H1 (cell line): ENCODE results near the gene TMEM132A. TPM values are rescaled to one million over a fixed set of nuclear protein-coding genes. Genes with fewer than 3 reads are reported as not detected.

ENCODE experiments used
- CTCF ChIA-PET: fragments of 300-600 bp; sonication (Branson Sonifier 250); formaldehyde crosslinking; loops from one replicate; lab custom pipeline; 2021; ENCODE audit not compliant: partially characterized antibody; lab: Charles Lee
- POLR2A ChIA-PET: fragments of 300-600 bp; sonication (Branson Sonifier 250); formaldehyde crosslinking; loops from one replicate; lab custom pipeline; 2021; ENCODE audit warnings: inconsistent platforms; ENCODE audit not compliant: partially characterized antibody; lab: Charles Lee
- DNase-seq, 2 experiments: peaks; one replicate each; pipeline versions ENCODE4 v3.0.0 to v3.0.0-alpha.2; 2010 to 2022; ENCODE audit warnings: low spot score in 2 of 2, low read depth in 1 of 2, mixed read lengths in 1 of 2
- FAIRE-seq: peaks from 2 replicates; lab custom pipeline; 2011; peaks lifted over from hg19 to GRCh38; lab: Jason Lieb, UNC
- H2AFZ ChIP-seq: 2 replicates; pipeline ENCODE4 v1.8.1; 2012; ENCODE audit warnings: low read length, inconsistent platforms
- H2AK5ac ChIP-seq: 2 replicates; pipeline ENCODE4 v1.6.1; 2013; ENCODE audit warnings: low read depth, low read length
- H2BK120ac ChIP-seq: replicated peaks from 2 replicates; pipeline ENCODE3; 2013; ENCODE audit warnings: low read depth, low read length, inconsistent platforms
- H2BK12ac ChIP-seq: 2 replicates; pipeline ENCODE4 v1.6.1; 2013; ENCODE audit warnings: low read depth, low read length
- H2BK15ac ChIP-seq: 2 replicates; pipeline ENCODE4 v1.6.1; 2013; ENCODE audit warnings: low read length
- H2BK20ac ChIP-seq: 2 replicates; pipeline ENCODE4 v1.6.1; 2013; ENCODE audit warnings: low read length
- H2BK5ac ChIP-seq: 2 replicates; pipeline ENCODE4 v1.6.1; 2013; ENCODE audit warnings: low read depth, low read length
- H3K14ac ChIP-seq: 2 replicates; pipeline ENCODE4 v1.6.1; 2013; ENCODE audit warnings: inconsistent platforms; ENCODE audit not compliant: insufficient read length
- H3K18ac ChIP-seq: 2 replicates; pipeline ENCODE4 v1.6.1; 2013; ENCODE audit warnings: low read length; ENCODE audit errors: extremely low read depth
- H3K23ac ChIP-seq: 2 replicates; pipeline ENCODE4 v1.6.1; 2013; ENCODE audit warnings: inconsistent platforms; ENCODE audit not compliant: insufficient read length
- H3K23me2 ChIP-seq: 2 replicates; pipeline ENCODE4 v1.6.1; 2013; ENCODE audit warnings: low read depth, low read length
- H3K27ac ChIP-seq: 2 replicates; pipeline ENCODE4 v1.6.1; 2011; ENCODE audit warnings: low read depth, low read length, inconsistent platforms
- H3K27me3 ChIP-seq, 4 experiments: replicated peaks in 1 of 4; 1 replicate in 1 of 4; 2 replicates in 3 of 4; pipeline versions ENCODE4 v1.6.1 to v1.8.1; 2011 to 2013; ENCODE audit warnings: low read length in 3 of 4, mild to moderate bottlenecking in 3 of 4, inconsistent platforms in 2 of 4, mixed read lengths in 2 of 4, moderate library complexity in 1 of 4; ENCODE audit not compliant: control insufficient read depth in 3 of 4, insufficient read depth in 3 of 4; ENCODE audit errors: extremely low read depth in 1 of 4
- H3K36me3 ChIP-seq, 4 experiments: 2 replicates each; pipeline versions ENCODE4 v1.6.1 to v1.8.1; 2011 to 2013; ENCODE audit warnings: mild to moderate bottlenecking in 4 of 4, low read length in 3 of 4, moderate library complexity in 2 of 4, control low read depth in 1 of 4, inconsistent platforms in 1 of 4; ENCODE audit not compliant: insufficient read depth in 4 of 4, control insufficient read depth in 2 of 4
- H3K4ac ChIP-seq: replicated peaks from 2 replicates; pipeline ENCODE3; 2013; ENCODE audit warnings: low read length, low read depth, mixed read lengths, inconsistent platforms; ENCODE audit not compliant: insufficient read length
- H3K4me1 ChIP-seq, 4 experiments: replicated peaks in 1 of 4; 1 replicate in 1 of 4; 2 replicates in 3 of 4; pipeline versions ENCODE4 v1.6.1 to v1.8.1; 2011 to 2013; ENCODE audit warnings: low read length in 3 of 4, inconsistent platforms in 2 of 4, mixed read lengths in 1 of 4; ENCODE audit not compliant: insufficient read depth in 4 of 4, control insufficient read depth in 3 of 4
- H3K4me2 ChIP-seq, 2 experiments: 2 replicates each; pipeline versions ENCODE4 v1.6.1 to v1.8.1; 2011 to 2013; ENCODE audit warnings: low read depth in 2 of 2, low read length in 2 of 2, control low read depth in 1 of 2, inconsistent platforms in 1 of 2, mild to moderate bottlenecking in 1 of 2; ENCODE audit not compliant: insufficient read depth in 1 of 2
- H3K4me3 ChIP-seq, 4 experiments: fragments of 200-600, 300-600 bp in 1 of 4; sonication (generic), shearing (Covaris generic), sonication (Bioruptor Twin) in 1 of 4; 2 replicates each; pipeline versions ENCODE4 v1.5.1 to v1.8.1; 2011 to 2016; ENCODE audit warnings: low read length in 4 of 4, low read depth in 3 of 4, control low read depth in 2 of 4, inconsistent platforms in 2 of 4, mild to moderate bottlenecking in 2 of 4, mixed read lengths in 1 of 4, moderate library complexity in 1 of 4; ENCODE audit not compliant: insufficient read depth in 2 of 4; ENCODE audit errors: extremely low read depth in 1 of 4
- H3K56ac ChIP-seq: replicated peaks from 2 replicates; pipeline ENCODE3; 2013; ENCODE audit warnings: low read depth, mild to moderate bottlenecking, mixed read lengths, low read length, inconsistent platforms; ENCODE audit not compliant: insufficient read length
- H3K79me1 ChIP-seq: 2 replicates; pipeline ENCODE4 v1.6.1; 2013; ENCODE audit warnings: low read depth, low read length, control low read depth
- H3K79me2 ChIP-seq, 2 experiments: 2 replicates each; pipeline versions ENCODE4 v1.6.1 to v1.8.1; 2012 to 2013; ENCODE audit warnings: low read length in 2 of 2, mild to moderate bottlenecking in 2 of 2, inconsistent platforms in 1 of 2; ENCODE audit not compliant: insufficient read depth in 2 of 2, control insufficient read depth in 1 of 2
- H3K9ac ChIP-seq, 4 experiments: replicated peaks in 1 of 4; 1 replicate in 1 of 4; 2 replicates in 3 of 4; pipeline versions ENCODE4 v1.6.1 to v1.8.1; 2011 to 2013; ENCODE audit warnings: low read depth in 3 of 4, low read length in 3 of 4, control low read depth in 2 of 4, mild to moderate bottlenecking in 2 of 4, moderate library complexity in 2 of 4, inconsistent platforms in 1 of 4; ENCODE audit errors: extremely low read depth in 1 of 4
- H3K9me3 ChIP-seq, 2 experiments: 2 replicates each; pipeline versions ENCODE4 v1.6.1 to v1.8.1; 2012 to 2013; ENCODE audit warnings: mild to moderate bottlenecking in 2 of 2, moderate library complexity in 2 of 2, control low read depth in 1 of 2, inconsistent platforms in 1 of 2, low read depth in 1 of 2, low read length in 1 of 2, mixed read lengths in 1 of 2; ENCODE audit not compliant: insufficient read depth in 2 of 2
- H4K20me1 ChIP-seq, 2 experiments: replicated peaks in 1 of 2; 2 replicates each; pipeline versions ENCODE3 to v1.8.1; 2011 to 2013; ENCODE audit warnings: inconsistent platforms in 2 of 2, low read length in 2 of 2, mild to moderate bottlenecking in 1 of 2; ENCODE audit not compliant: insufficient read depth in 2 of 2, control insufficient read depth in 1 of 2
- H4K5ac ChIP-seq: 2 replicates; pipeline ENCODE4 v1.6.1; 2013; ENCODE audit warnings: low read length, low read depth, mixed read lengths, inconsistent platforms; ENCODE audit not compliant: insufficient read length
- H4K8ac ChIP-seq: 2 replicates; pipeline ENCODE4 v1.8.0; 2013; ENCODE audit warnings: mild to moderate bottlenecking, moderate library complexity, low read length, inconsistent platforms; ENCODE audit not compliant: insufficient read depth; ENCODE audit errors: extremely low read depth
- H4K91ac ChIP-seq: replicated peaks from 2 replicates; pipeline ENCODE3; 2013; ENCODE audit warnings: low read length, mixed read lengths, inconsistent platforms; ENCODE audit not compliant: insufficient read length
- CBX8 ChIP-seq: fragments of 300-800, 300-1000 bp; sonication (generic); IDR thresholded peaks from 2 replicates; pipeline ENCODE4 v1.7.1; 2016; ENCODE audit warnings: low read depth, low read length, borderline replicate concordance
- CEBPB ChIP-seq: IDR thresholded peaks from 2 replicates; pipeline ENCODE4 v1.6.1; 2012; ENCODE audit warnings: low read depth, low read length
- SIN3A ChIP-seq, 2 experiments: IDR thresholded peaks in 1 of 2; conservative IDR thresholded peaks in 1 of 2; 2 replicates each; pipeline ENCODE4 v1.6.1; 2011 to 2012; ENCODE audit warnings: low read length in 2 of 2, improper control_type of control experiment in 1 of 2, low read depth in 1 of 2, mild to moderate bottlenecking in 1 of 2
- WGBS, 2 experiments: shearing (Covaris generic) in 1 of 2; methylation state at CpG; one replicate each; pipeline versions ENCODE4 v1.1.6 to v1.1.7; 2013 to 2015; ENCODE audit warnings: low lambda C conversion rate in 2 of 2, mixed read lengths in 2 of 2, inconsistent platforms in 1 of 2, low coverage in 1 of 2, missing lambda C conversion rate in 1 of 2; ENCODE audit not compliant: insufficient replicate concordance in 2 of 2, insufficient coverage in 1 of 2, insufficient read length in 1 of 2; ENCODE audit errors: extremely low coverage in 1 of 2, missing lambda C conversion rate in 1 of 2; 5-methylcytosine and 5-hydroxymethylcytosine counted together
- polyA plus RNA-seq, 7 experiments: library from polyadenylated mRNA; depleted of rRNA in 3 of 7; stranded (reverse) in 5 of 7; unstranded in 2 of 7; fragments of >200 nt in 5 of 7; fragments of 200-250 nt in 2 of 7; gene quantifications; 1 replicate in 5 of 7; 2 replicates in 1 of 7; 4 replicates in 1 of 7; pipeline versions ENCODE4 v1.2.1 to v1.2.3, GENCODE V29; 2011 to 2013; ENCODE audit warnings: missing spikeins in 2 of 7, mixed read lengths in 2 of 7
- total RNA-seq: library from RNA; stranded (reverse); fragmentation: NEBNext Ultra II Directional; extraction: Animal tissue kit (Norgen Biotek cat#: 25700); gene quantifications from 2 replicates; pipeline ENCODE4 v1.2.1, GENCODE V29; 2021

The TMEM132A gene
- total and polyA plus RNA-seq, 2 of the 8 experiments (the other 6 are each of a cell fraction or from before 2014, with no cell fraction given): 46.6 to 97.9 TPM

DNA sequence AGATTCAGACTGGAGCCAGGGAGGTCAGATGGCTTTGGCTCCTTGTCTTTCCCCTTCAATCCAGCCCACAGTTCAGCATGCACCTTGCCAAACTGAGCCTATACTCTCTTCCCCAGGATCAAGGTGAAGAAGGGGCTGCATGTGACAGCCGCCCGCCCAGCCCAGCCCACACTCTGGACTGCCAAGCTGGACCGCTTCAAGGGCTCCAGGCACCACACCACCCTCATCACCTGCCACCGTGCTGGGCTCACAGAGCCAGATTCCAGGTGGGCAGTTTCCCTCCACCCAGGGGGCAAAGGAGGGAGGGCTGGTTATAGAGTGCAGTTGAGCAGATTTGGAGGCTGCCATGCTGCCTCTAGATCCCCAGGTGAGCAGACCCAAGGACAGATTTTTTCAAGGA, 6.1 kb downstream of the TMEM132A start:
- Histone ChIP-seq H3K4ac (no peak overlapping the region), H2AFZ (no peak overlapping the region), H2BK20ac (no peak overlapping the region), H4K20me1 (peaks cover 7 to 12% of the 10 kb centered on the region in 2 experiments), H3K23me2 (peaks cover 3% of the 10 kb centered on the region; the same call in 1 of the 2 replicates), H3K27me3 (no peaks in the 10 kb centered on the region), H3K14ac (no peak overlapping the region), H3K9me3 (no peaks in the 10 kb centered on the region), H3K4me2 (no peak overlapping the region), H4K8ac (no peak overlapping the region), H3K79me1 (peaks cover 9% of the 10 kb centered on the region), H3K4me1 (peaks cover 4 to 6% (median 5%) of the 10 kb centered on the region in 4 experiments; a peak in 6 of 7 replicates), H3K27ac (no peak overlapping the region), H3K36me3 (peaks cover 10 to 57% (median 24%) of the 10 kb centered on the region in 4 experiments; a peak in 7 of 8 replicates), H3K56ac (no peak overlapping the region), H4K5ac (no peak overlapping the region), H3K23ac (no peak overlapping the region), H2BK15ac (no peak overlapping the region), H2BK5ac (no peak overlapping the region), H3K79me2 (no peaks in the 10 kb centered on the region), H3K18ac (no peak overlapping the region), H2BK120ac (no peak overlapping the region), H2AK5ac (no peak overlapping the region), H3K4me3 (no peak overlapping the region), H3K9ac (no peak overlapping the region), H4K91ac (no peak overlapping the region), H2BK12ac (no peak overlapping the region)
- no CpG with 5 or more reads among the region's 4 CpGs for WGBS, 2 experiments
- FAIRE-seq: no peak
- POLR2A ChIA-PET: interaction anchor here (0.7 to 1.7 kb wide), 4 partner anchors 9 to 15 kb away, joined by 3 to 8 read pairs (median 4); no protein-coding TSS in a partner anchor
- CTCF ChIA-PET: interaction anchor here (0.5 to 1.1 kb wide), 5 partner anchors 10 to 95 kb away, joined by 3 to 5 read pairs (median 3); no protein-coding TSS in a partner anchor
- TF ChIP-seq CEBPB: no peak
- no peak for TF ChIP-seq SIN3A (conservative IDR thresholded peaks at IDR 0.05 in 1 of 2, IDR thresholded peaks at IDR 0.05 in 1 of 2; ENCODE audit: low read depth in 1 of 2, low read length in 2 of 2)
- TF ChIP-seq CBX8: no peak
- no peak for DNase-seq
